Measurements from ENCODE around the gene SUPT3H.
A peak's percentile ranks its signal among the peaks of the same experiment; 100 is the strongest.
"Not testable (repeated sequence)": the region's sequence is repeated elsewhere in the genome, so short reads cannot be mapped to it uniquely, and the experiment has no call there.

The SUPT3H gene

GRCh38 chr6:45169815-45170214 lies 207.9 kb downstream of the SUPT3H start:
- DNase-seq: peak; percentile 37

- DNase-seq: no peak
Measured at GRCh38 chr6:45163952-45164766, 213.6 kb downstream of the SUPT3H start.

- no peak for DNase-seq
Measured at GRCh38 chr6:45160305-45160704, 217.4 kb downstream of the SUPT3H start.

- DNase-seq: peak; percentile 92
Measured at GRCh38 chr6:45156075-45156474, 221.7 kb downstream of the SUPT3H start.

DNA sequence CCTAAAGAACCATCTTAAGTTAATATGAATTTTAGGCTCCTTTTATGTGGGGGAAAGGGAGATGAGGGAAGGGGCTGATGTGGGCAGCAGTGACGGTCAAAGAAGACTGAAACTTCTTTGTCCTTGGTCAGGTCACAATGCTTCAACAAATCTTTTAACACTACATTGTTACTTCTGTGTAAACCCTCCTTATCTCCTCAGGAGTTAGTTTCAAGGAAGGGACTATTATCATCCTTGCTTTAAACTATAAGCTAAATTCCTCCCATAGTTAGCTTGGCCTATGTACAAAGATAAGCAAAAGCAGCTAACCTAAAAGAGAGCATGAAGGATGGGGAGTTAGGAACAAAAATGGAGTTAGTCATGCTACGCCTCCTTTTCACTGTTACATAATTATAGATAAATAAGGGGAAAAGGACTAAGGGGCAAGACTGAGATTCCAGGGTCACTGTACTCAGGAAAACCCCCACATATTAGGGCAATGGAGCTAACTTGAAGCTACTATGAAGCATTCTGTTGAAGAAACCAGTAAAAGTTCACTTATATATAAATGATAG lies 222.3 kb downstream of the SUPT3H start:
- DNase-seq: peak; percentile 54

- DNase-seq: peak; percentile 49
Measured at GRCh38 chr6:45154679-45155078, 223.1 kb downstream of the SUPT3H start.

DNA sequence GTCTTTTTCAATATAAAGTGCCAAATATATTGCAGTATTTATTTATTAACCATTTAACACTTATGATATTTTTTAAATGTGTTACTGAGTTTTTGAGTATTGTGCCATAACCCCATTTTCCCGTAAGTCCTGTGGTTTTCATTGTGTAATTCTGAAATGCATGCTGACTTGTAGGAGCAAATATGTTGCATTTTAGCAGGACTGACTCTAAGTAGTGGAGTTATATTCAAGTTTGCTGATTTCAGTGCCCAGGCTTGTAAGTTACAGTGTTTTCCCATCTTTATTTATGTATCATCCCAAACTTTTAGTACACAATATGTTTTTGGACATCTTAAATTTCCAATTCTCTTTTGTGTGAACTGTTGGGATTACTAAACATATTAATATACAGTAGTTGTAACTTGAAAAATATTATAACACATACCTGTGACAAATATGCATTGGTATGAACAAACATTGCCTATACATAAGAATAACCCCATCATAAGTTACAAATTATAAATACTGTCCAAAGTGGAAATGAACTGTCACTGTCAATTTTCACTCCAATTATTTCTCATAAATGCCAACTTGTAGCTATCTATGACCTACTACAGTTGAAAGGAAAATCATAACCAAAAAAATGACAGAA lies 228.9 kb downstream of the SUPT3H start:
- DNase-seq: peak; percentile 59

- peak; percentile 59 for DNase-seq
Measured at GRCh38 chr6:45148278-45148677, 229.5 kb downstream of the SUPT3H start.

DNA sequence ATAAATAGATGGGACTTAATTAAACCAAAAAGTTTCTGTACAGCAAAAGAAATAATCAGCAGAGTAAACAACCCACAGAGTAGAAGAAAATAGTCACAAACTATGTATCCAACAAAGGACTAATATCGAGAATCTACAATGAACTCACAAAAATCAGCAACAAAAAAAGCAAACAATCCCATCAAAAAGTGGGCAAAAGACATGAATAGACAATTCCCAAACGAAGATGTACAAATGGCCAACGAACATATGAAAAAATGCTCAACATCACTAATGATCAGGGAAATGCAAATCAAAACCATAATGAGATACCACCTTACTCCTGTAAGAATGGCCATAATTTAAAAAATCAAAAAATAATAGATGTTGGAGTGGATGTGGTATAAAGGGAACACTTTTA lies 232.1 kb downstream of the SUPT3H start:
- not testable (repeated sequence) for DNase-seq

DNA sequence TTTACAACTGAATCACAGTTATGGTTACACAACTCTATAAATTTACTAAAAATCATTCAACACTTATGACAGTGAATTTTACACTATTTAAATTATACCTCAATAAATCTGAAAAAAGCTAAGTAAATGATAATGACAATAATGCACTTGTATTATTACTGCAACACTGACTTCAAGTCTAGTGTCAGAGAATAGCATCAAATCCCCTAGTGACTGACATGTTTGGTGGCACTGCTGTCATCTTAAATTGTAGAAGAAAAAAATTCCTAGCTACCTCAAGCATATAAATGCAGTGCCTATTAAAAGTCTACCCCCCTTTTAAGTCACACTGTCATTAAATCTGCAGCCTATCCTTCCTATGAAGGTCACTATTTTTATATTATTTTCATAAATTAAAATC lies 239.0 kb downstream of the SUPT3H start:
- DNase-seq: no peak

DNA sequence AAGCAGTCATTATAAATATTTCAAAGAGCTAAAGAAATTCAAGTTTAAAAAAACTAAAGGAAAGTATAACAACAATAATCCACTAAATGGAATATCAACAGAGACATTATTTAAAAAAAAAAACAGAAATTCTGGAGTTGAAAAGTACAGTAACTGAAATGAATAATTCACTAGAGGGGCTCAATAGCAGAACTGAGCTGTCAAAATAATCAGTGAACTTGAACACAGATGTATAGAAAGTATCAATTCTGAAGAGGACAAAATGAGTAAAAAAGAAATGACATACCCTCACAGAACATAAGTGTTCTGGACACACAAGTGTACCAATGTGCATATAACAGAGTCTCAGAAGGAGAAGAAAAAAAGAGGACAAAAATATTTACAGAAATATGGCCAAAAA lies 241.2 kb downstream of the SUPT3H start:
- DNase-seq: no peak

DNA sequence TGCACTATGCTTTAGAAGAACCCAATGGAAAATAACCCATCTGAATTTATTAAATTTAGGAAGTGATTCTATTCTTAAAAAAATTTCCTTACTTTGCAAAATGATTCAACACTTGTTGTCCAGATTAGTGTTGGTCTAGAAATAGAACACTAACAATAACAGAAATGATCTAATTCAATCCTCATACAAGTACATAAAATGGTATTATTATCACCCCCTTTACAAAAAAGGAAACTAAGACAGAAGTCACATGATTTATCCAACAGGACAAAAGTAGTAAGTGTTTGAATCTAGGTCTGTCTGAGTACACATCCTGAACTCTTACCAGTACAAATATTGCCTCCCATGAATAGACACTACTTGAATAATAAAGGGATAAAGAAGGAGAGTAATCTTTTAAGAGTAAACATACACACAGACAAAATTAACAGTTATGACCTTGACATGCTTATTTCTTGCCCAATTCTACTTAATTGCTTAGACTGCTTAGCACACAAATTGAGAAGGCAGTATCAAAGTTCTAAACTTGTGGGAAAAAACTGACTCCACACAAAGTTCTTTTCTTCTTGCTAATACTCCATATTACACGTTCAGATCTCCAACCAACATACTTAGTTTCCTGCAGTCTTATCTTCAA lies 245.0 kb downstream of the SUPT3H start:
- no peak for DNase-seq

- no peak for DNase-seq
Measured at GRCh38 chr6:45132059-45132458, 245.7 kb downstream of the SUPT3H start.

DNA sequence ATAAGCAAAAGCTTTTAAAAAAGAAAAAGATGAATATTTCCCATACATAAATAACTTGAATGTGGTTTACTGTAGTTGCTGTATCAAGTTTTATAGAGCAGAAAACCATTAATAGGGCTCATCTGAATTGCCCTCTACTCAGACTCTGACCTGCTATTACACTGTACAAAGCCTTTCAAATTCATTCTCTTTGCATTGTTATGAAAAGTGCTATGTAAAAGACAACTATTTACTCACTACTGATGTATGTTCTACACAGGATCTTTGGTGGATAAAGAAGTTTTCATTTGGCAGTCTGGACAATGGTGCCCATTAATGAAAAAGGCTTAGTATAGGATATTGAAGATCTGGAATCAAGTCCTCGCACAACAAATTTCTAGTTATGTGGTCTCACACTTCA lies 248.7 kb downstream of the SUPT3H start:
- DNase-seq: no peak

DNA sequence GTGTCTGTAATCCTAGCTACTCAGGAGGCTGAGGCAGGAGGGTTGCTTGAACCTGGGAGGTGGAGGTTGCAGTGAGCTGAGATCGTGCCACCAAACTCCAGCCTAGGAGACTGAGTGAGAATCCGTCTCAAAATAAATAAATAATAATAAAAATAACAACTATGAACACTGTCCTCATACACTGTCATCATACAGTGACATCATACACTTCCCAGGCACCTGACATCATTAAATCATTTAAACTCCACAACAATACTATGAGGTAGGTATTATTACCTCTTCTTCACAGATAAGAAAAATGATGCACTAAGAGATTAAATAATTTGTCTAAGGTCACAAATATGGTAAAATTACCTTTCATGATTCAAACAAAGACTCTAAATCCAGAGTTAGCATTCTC lies 250.5 kb downstream of the SUPT3H start:
- no peak for DNase-seq

GRCh38 chr6:45126033-45126432 lies 251.7 kb downstream of the SUPT3H start:
- no peak for DNase-seq

GRCh38 chr6:45123023-45123422 lies 254.7 kb downstream of the SUPT3H start:
- no peak for DNase-seq

DNA sequence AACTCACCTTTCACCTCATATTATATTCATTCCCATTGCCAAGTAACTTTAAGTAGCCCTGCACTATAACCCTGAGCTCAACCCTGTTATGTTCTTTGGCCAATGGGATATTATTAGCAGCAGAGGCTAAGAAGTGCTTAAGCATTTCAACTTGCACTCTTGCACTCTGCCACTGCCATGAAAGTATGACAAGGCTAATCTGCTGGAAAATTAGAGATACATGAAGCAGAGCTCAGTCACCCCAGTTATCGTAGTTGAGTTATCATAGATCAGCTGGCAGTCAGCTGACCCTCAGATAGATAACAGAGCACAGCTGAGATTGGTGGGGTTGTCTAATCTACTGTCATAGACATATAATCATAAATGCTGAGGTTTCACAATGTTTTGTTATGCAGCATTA lies 259.0 kb downstream of the SUPT3H start:
- DNase-seq: peak; percentile 12

DNA sequence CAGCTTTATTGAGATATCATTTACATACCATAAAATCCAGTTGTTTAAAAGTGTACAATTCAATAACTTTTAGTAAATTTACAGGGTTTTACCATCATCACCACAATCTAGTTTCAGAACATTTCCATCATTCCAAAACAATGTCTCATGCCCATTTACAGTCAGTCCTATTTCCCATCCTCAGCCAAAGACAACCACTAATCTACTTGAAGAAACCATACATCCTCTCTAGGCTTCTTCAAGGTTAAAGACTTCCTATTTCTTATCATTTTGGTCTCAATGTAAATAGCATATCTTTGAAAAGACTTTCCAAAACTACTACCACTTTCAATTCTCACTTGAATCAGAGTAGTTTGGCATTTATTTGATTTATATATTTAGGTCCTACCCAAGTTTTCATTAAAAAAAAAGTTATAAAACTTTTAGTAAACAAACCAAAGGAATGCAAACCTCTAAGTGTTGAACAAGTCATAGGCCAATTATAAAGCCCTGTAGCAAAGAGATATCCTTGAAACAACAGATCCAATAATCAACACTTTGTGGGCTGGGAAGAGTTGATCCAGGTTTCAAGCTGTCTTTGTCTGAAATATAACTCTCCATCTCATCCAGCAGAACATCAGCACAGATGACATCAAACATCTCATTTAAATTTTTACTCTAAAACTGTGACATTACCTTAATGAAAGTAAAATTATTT lies 260.9 kb downstream of the SUPT3H start:
- peak; percentile 60 for DNase-seq

DNA sequence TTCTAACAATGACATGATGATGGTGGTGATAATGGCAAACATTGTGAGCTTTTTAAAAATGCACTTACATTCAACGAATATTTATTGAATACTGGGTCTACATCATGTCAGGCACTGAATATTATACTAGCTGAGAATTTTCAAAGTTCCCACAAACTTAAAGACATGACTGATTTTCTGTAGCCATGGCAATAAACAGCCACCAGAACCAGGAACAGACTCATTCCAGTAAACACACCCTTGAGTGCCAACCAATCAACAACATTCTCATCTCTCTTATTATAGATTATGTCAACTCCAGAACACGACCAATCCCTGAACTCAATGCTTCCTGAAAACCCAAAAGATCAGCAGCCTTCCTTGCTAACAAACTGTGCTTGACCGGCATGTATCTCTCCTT lies 262.0 kb downstream of the SUPT3H start:
- peak; percentile 60 for DNase-seq

GRCh38 chr6:45112711-45113110 lies 265.0 kb downstream of the SUPT3H start:
- DNase-seq: no peak

DNA sequence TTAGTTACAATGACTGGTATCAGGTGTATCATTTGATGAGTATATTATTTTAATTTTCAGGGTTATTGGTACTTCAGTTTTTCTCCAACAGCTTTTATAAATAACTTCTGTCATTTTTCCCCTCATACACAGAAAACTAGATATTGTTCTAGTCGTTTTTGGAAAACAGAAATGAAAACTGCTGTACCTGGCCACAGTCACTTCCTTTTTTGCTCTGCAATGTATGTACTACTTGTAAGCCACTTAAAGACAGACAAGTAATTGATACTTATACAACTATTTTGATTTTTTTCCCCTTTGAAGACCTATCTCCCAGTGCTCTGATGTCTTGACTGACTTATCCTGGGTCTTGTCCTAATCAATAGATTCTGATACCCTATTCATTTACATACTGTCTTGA lies 268.2 kb downstream of the SUPT3H start:
- DNase-seq: peak; percentile 34

DNA sequence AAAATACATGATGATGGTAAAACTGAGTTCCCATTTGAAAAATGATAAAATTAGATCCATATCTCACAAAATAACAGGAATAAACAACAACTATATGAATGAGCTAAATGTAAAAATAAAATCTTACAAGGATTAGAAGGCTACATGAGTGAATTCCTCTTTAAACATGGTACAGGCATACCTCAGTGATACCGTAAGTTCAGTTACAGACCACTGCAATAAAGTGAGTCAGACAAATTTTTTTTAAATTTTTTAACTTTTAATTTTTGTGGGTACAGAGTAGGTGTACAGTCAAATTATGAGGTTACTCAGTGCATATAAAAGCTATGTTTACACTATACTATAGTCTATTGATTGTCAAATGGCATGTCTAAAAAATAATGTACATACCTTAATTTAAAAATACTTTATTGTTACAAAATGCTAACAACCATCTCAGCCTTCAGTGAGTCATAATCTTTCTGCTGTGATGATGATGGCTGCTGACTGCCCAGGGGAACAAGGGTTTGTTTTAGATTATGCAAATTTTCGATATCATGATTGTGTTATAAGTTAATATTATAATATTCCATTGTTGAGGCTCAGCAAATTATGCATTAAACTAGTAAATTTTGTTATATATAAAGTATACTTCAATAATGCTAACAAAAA lies 272.4 kb downstream of the SUPT3H start:
- DNase-seq: no peak
